Left lung (tissue), 10 donors: ENCODE results near the gene CLPSL2. TPM values are rescaled to one million over a fixed set of nuclear protein-coding genes. Genes with fewer than 3 reads are reported as not detected.

ENCODE experiments used
- ATAC-seq: fragments of 200-7000 bp; cut with Tn5 transposase; one replicate; pipeline ENCODE4 v1.9.1; 2020; ENCODE audit warnings: moderate library complexity
- DNase-seq, 4 donors: peaks; one replicate each; pipeline ENCODE4 v3.0.0-alpha.2; 2013 to 2020
- H3K27ac ChIP-seq, 2 donors: fragments of 200-600 bp; sonication (generic) in 1 of 2; one replicate each; pipeline versions ENCODE4 v1.5.0 to v1.8.0; 2020 to 2021
- H3K27me3 ChIP-seq, 2 donors: fragments of 200-600 bp; sonication (generic) in 1 of 2; one replicate each; pipeline versions ENCODE4 v1.5.0 to v1.8.0; 2020 to 2021
- H3K36me3 ChIP-seq, 2 donors: fragments of 200-600 bp; sonication (generic) in 1 of 2; one replicate each; pipeline versions ENCODE4 v1.5.0 to v1.8.0; 2020 to 2021
- H3K4me1 ChIP-seq, 2 donors: fragments of 200-600 bp; one replicate each; pipeline ENCODE4 v1.8.0; 2021
- H3K4me3 ChIP-seq, 2 donors: fragments of 200-600 bp; sonication (generic) in 1 of 2; one replicate each; pipeline versions ENCODE4 v1.5.0 to v1.8.0; 2020 to 2021; ENCODE audit warnings: mild to moderate bottlenecking in 1 of 2
- H3K9me3 ChIP-seq, 2 donors: fragments of 200-600 bp; sonication (generic) in 1 of 2; one replicate each; pipeline versions ENCODE4 v1.5.0 to v1.8.0; 2020 to 2021
- CTCF ChIP-seq, 2 donors: fragments of 200-600 bp; sonication (generic) in 1 of 2; IDR thresholded peaks; one replicate each; pipeline versions ENCODE4 v1.5.0 to v1.8.0; 2021; ENCODE audit warnings: antibody characterized with exemption in 2 of 2
- intact Hi-C, 2 donors: fragments of 100-400 bp; cut with DNase I; formaldehyde crosslinking; loops; one replicate each; pipeline versions ENCODE4 v1.11.2 to v1.14.2; 2022
- polyA plus RNA-seq, 6 donors: library from polyadenylated mRNA; unstranded; fragments of 120-200 nt; gene quantifications; one replicate each; pipeline ENCODE4 v1.2.1, GENCODE V29; 2013; ENCODE audit not compliant: insufficient read length in 6 of 6
- total RNA-seq, 2 donors: library from RNA; stranded (reverse); fragmentation: NEBNext Ultra II Directional; extraction: Animal tissue kit (Norgen Biotek cat#: 25700); gene quantifications; one replicate each; pipeline ENCODE4 v1.2.1, GENCODE V29; 2021
- donor health status: DM: no; HTN: yes; CAD: no.
- donor health status: DM: no; HTN: no; CAD: no.

CLPSL2 gene
- total and polyA plus RNA-seq, 8 donors = not detected

DNA sequence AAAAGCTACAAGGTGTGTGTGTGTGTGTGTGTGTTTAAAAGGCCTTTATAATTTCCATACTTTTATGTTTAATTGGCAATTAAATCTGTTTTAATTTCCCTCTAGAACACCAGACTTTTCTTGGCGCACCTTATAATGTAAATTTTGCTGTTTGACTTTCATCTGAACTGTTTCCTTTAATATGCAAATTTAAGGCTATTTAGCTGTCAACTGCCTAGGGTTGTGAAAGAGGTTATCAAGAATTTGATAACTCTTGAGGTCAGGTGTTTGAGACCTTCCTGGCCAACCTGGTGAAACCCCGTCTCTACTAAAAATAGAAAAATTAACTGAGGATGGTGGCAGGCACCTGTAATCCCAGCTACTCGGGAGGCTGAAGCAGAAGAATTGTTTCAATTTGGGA, 24.8 kb downstream of the CLPSL2 start:
- intact Hi-C loops = no loop called here
- DNase-seq = no peak
- Histone ChIP-seq H3K36me3 (no peaks in the 10 kb centered on the region), H3K27me3 (peaks cover 0 to 29% of the 10 kb centered on the region in 2 donors), H3K9me3 (no peaks in the 10 kb centered on the region), H3K4me1 (peaks cover 4 to 6% of the 10 kb centered on the region in 2 donors), H3K27ac (no peak overlapping the region), H3K4me3 (no peak overlapping the region)
- no peak for ATAC-seq
- no peak for TF ChIP-seq CTCF (IDR thresholded peaks at IDR 0.05)

- ATAC-seq (peak; percentile 99), DNase-seq (peak in 3 of 4 donors; percentile 43 to 90 (median 61))
- no peak within 1 kb of the TSS for H3K4me3 ChIP-seq
Measured at GRCh38 chr6:35804996-35805736, 28.8 kb downstream of the CLPSL2 start, which contains the start of gene LHFPL5. Gene LHFPL5, plus strand, starts transcription at chr6:35805352. Its CDS starts 319 bp downstream, at chr6:35805671.

DNA sequence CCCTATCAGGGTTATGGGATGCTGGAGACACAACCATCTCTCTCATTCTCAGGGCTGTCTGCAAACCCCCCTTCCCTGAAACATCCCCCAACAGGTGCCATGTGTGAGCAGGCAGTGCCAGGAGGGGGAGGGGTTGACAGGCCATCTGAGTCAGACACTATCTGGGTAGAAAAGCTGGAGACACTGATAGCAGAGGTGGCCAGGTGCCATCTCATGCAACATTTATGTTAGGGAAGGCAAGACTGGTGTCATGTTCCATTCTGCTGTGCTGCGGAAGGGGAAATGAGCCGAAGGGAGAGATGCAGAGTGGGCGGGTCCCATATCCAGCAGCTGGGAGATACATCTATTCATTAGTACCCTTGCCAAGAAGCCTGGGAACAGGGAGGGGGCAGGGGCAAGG, 32.3 kb downstream of the CLPSL2 start:
- ATAC-seq = no peak
- Histone ChIP-seq H3K27me3 (peaks cover 0 to 42% of the 10 kb centered on the region in 2 donors), H3K4me1 (peaks cover 4 to 6% of the 10 kb centered on the region in 2 donors), H3K27ac (no peak overlapping the region), H3K36me3 (no peaks in the 10 kb centered on the region), H3K9me3 (no peaks in the 10 kb centered on the region), H3K4me3 (no peak overlapping the region)
- TF ChIP-seq CTCF (IDR thresholded peaks at IDR 0.05) = no peak
- intact Hi-C loops = no loop called here
- DNase-seq = no peak

More at GRCh38 chr6:35804996-35805736, 28.8 kb downstream of the CLPSL2 start, which contains the start of gene LHFPL5:
- TF ChIP-seq CTCF (IDR thresholded peaks at IDR 0.05) = no peak
- intact Hi-C loops = no loop called here
- peaks cover 4 to 6% of the 10 kb centered on the region in 2 donors for H3K4me1 ChIP-seq
- no peaks in the 10 kb centered on the region for H3K36me3 ChIP-seq
- no peaks in the 10 kb centered on the region for H3K9me3 ChIP-seq
- no peak within 1 kb of the TSS for H3K27ac ChIP-seq
- H3K27me3 ChIP-seq = peaks cover 0 to 44% of the 10 kb centered on the region in 2 donors

GRCh38 chr6:35809809-35810208, 33.4 kb downstream of the CLPSL2 start:
- H3K4me1 ChIP-seq = peaks cover 4 to 6% of the 10 kb centered on the region in 2 donors
- peaks cover 0 to 31% of the 10 kb centered on the region in 2 donors for H3K27me3 ChIP-seq
- no peak overlapping the region for H3K27ac ChIP-seq
- no peak overlapping the region for H3K4me3 ChIP-seq
- ATAC-seq = no peak
- no peak for TF ChIP-seq CTCF (IDR thresholded peaks at IDR 0.05)
- intact Hi-C loops = no loop called here
- no peak for DNase-seq
- H3K36me3 ChIP-seq = no peaks in the 10 kb centered on the region
- H3K9me3 ChIP-seq = no peaks in the 10 kb centered on the region

DNA sequence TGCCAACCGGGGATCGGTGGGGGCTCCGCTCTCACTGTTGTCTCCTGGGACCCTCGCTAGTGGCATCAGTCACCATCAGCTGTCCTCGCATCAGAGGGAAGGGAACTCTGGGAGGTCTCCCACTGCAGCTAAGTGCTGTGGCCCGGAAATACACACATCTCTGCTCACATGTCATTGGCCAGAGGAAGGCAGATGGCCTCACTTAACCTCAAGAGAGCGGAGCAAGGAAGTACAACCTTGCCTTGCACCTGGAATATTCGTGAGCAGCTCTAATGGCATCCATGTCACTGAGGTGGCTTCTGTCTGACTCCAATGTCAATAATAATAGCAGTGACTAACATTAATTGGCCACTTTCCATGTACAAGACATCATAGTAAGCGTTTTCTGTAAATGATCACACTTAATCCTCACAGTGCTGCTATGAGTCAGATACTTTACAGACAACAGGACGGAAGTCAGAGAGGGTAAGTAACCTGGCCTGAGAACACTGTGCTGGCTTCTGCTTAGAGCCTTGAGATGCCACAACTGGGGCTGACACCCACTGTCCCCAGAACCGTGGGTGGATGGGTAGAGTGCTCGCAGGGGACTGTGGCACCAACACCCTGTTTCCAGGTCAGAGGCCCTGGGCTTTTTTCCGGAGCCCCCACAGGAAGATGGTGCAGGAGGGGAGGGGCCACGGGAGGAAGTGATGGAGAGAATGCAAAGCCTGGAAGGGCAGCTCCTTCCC, 34.7 kb downstream of the CLPSL2 start:
- Histone ChIP-seq H3K4me3 (no peak overlapping the region), H3K27ac (no peak overlapping the region), H3K27me3 (peaks cover 0 to 18% of the 10 kb centered on the region in 2 donors), H3K36me3 (no peaks in the 10 kb centered on the region), H3K4me1 (no peaks in the 10 kb centered on the region), H3K9me3 (peaks cover 0 to under 1% of the 10 kb centered on the region in 2 donors)
- DNase-seq (no peak), ATAC-seq (peak; percentile 84)
- intact Hi-C loops = no loop called here
- no peak for TF ChIP-seq CTCF (IDR thresholded peaks at IDR 0.05)
